GM19452 (cell line): ENCODE results near the gene ANO8.
"Not testable (repeated sequence)": the region's sequence is repeated elsewhere in the genome, so short reads cannot be mapped to it uniquely, and the experiment has no call there.

Experiments
- ATAC-seq: cut with Tn5 transposase; IDR thresholded peaks from one replicate; pipeline ENCODE4 v1.9.1; 2021; ENCODE audit not compliant: unreplicated experiment

Gene ANO8

DNA sequence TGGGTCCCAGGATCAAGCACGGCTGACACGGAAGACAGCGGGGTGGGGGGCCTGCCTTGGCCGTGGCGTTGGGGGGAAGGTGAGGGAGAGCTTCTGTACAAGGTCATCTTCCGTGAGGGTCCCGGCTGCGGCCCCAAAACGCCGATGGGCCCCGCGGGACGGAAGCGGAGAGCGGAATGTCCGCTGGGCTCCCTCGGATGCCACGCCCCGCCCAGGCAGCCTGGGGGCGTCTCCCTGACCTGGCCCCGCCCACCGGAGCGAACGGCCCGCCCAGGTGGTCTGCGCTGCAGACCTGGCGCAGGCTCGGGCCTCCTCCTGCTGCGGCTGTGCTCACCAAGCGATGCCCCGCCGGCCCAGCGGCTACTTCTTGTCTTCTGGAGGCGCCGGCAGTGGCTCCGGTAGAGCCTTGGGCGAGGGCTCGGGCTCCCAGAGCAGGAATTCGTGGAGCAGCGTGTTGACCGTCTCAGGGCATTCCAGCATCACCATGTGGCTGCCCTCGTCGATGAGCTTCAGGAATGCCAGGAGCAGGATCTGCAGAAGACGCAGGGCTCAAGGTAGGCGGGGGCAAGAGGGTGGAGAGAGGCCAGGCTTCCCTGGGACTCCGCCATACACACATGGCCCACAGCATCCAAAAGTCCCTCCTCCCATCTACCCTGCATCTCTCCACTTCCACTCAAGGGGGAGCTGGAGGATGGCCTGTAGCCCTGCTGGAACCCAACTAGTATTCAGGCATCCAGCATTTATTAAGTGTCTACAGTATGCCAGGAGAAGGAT is 42.2 kb downstream of the ANO8 start:
- peak; percentile 79 for ATAC-seq

- ATAC-seq, result no peak
Measured at GRCh38 chr19:17289489-17289888, 45.2 kb downstream of the ANO8 start.

DNA sequence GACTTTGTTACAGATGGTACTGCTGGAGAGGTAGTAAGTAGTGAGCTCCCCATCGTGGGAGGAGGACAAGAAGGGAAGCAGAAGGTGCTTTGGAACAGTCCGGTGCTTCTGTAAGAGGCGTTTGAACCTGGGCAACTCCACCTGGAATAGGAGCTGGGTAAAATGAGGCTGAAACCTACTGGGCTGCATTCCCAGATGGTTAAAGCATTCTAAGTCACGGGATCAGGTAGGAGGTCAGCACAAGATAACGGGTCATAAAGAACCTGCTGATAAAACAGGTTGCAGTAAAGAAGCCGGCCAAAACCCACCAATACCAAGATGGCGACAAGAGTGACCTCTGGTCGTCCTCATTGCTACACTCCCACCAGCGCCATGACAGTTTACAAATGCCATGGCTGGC is 47.9 kb downstream of the ANO8 start:
- no peak for ATAC-seq

DNA sequence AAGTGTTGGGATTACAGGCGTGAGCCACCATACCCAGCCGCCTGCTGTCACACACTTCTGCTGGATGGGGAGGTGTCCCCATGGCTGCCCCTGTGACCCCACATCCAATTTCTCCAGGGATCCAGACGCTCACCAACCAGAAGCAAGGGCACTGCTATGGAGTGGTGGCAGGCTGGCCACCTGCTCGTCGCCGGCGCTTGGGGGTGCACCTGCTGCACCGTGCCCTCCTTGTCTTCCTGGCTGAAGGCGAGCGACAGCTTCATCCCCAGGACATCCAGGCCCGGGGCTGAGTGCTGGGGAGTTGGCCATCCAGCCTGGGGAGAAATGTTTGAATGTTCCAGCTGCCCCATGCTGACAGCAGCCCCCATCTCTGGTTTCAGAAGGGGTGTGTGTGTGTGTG is 48.4 kb downstream of the ANO8 start:
- ATAC-seq, result no peak

DNA sequence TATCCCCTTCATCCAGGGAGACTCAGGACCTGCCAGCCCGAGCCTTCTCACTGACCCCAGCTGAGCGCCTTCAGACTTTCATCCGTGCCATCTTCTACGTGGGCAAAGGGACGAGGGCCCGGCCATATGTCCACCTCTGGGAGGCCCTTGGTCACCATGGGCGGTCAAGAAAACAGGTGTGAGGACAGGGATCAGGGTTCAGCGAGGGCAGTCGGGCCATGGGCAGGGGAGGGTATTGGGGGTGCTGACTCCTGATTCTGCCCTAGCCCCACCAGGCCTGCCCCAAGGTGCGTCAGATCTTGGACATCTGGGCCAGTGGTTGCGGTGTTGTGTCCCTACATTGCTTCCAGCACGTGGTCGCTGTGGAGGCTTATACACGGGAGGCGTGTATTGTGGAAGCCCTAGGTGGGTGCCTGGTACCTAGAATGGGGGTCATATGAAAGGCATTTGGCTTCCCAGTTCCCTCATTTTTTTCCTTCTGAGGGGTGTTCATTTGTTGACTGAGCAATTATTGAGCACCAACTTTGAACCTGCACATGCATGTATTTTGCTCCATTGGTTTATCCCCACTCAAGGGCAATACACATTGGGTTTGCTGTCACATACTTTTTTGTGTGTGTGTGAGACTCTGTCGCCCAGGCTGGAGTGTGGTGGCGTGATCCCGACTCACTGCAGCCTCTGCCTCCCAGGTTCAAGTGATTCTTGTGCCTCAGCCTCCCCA is 49.1 kb downstream of the ANO8 start:
- ATAC-seq, result no peak

DNA sequence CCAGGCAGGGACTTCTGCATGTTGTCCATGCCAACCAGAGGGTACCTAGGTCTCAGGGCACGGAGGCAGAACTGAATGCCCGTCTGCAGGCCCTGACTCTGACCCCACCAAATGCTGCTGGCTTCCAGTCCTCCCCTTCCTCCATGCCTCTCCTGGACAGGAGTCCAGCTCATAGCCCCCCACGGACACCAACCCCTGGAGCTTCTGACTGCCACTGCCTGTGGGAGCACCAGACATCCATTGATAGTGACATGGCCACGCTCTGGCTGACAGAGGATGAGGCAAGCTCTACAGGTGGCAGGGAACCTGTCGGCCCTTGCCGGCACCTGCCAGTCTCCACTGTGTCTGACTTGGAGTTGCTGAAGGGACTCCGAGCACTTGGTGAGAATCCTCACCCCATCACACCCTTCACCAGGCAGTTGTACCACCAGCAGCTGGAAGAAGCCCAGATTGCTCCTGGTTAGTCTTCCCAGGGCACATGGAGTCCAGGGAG is 51.1 kb downstream of the ANO8 start:
- ATAC-seq, result no peak

GRCh38 chr19:17282488-17283125 is 52.0 kb downstream of the ANO8 start:
- ATAC-seq, result no peak

- ATAC-seq, result no peak
Measured at GRCh38 chr19:17281391-17282304, 53.0 kb downstream of the ANO8 start, which contains the start of gene ANKLE1. TSS of gene ANKLE1 (plus strand) at chr19:17281901. CDS start at chr19:17281921, 20 bp downstream.

- ATAC-seq, result no peak
Measured at GRCh38 chr19:17279436-17279835, 55.2 kb downstream of the ANO8 start.

DNA sequence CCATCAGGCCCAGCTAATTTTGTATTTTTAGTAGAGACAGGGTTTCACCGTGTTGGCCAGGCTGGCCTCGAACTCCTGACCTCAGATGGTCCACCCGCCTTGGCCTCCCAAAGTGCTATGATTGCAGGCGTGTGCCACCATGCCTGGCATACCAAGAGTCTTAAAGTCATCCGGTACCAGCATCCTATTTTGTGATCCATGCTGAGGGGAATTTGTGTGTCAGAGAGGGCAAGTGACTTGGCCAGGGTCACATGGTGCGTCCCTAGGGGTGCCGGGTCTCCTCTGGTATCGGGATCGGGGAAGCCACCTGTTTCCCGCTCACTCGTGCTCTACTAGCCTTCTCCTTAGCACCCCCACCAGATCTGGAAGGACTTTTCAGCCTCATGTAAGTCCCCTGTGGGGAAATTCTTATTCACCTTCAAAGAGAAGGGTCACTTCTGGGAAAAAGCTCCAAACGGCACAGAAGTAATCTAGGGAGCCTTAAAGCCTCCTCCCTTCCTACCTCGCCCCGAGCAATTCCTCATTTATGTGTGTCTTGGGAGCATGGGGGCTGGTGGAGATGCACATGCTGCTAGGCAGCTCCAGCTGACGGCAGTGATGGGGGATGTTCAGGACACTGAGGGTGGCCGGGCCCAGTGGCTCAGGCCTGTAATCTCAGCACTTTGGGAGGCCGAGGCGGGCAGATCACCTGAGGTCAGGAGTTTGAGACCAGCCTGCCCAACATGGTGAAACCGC is 59.0 kb downstream of the ANO8 start:
- no peak for ATAC-seq

DNA sequence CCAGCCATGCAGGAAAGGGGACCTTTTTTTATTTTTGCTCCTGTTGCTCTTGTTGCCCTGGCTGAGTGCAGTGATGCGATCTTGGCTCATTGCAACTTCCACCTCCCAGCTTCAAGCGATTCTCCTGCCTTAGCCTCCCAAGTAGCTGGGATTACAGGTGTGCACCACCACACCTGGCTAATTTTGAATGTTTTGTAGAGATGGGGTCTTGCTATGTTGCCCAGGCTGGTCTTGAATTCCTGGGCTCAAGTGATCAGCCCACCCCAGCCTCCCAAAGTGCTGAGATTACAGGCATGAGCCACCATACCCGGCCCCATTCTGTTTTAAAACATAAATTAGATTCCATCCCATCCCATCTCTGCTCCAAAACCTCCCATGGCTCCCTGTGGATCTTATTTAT is 59.8 kb downstream of the ANO8 start:
- not testable (repeated sequence) for ATAC-seq
